Peyer's patch (tissue), 4 donors: ENCODE results near the gene SLC2A4RG. TPM values are rescaled to one million over a fixed set of nuclear protein-coding genes. Genes with fewer than 3 reads are reported as not detected.

Experiments used
- DNase-seq, 3 donors: peaks; one replicate each; pipeline ENCODE4 v3.0.0-alpha.2; 2017 to 2019
- H3K27ac ChIP-seq, 4 donors: fragments of 200-600 bp; sonication (generic); one replicate each; pipeline ENCODE4 v1.5.1; 2016 to 2019
- H3K27me3 ChIP-seq, 2 donors: fragments of 200-600 bp; sonication (generic); one replicate each; pipeline ENCODE4 v1.5.1; 2019
- H3K36me3 ChIP-seq, 3 donors: fragments of 200-600 bp; sonication (generic); one replicate each; pipeline ENCODE4 v1.5.1; 2016 to 2019
- H3K4me1 ChIP-seq, 4 donors: fragments of 200-600 bp; sonication (generic); one replicate each; pipeline ENCODE4 v1.5.1; 2016 to 2019
- H3K4me3 ChIP-seq, 4 donors: fragments of 200-600 bp; sonication (generic); 1 replicate in 3 of 4; 2 replicates in 1 of 4; pipeline ENCODE4 v1.5.1; 2016 to 2019; ENCODE audit warnings: mild to moderate bottlenecking in 1 of 4
- H3K9me3 ChIP-seq, 4 donors: fragments of 200-600 bp; sonication (generic); one replicate each; pipeline ENCODE4 v1.5.1; 2016 to 2019; ENCODE audit warnings: mild to moderate bottlenecking in 1 of 4
- CTCF ChIP-seq, 6 experiments: fragments of 450-650 bp in 4 of 6; fragments of 200-600 bp in 2 of 6; sonication (generic) in 1 of 6; IDR thresholded peaks; one replicate each; pipeline ENCODE4 v1.5.1; 2017 to 2019; ENCODE audit warnings: antibody characterized with exemption in 6 of 6, mild to moderate bottlenecking in 3 of 6, moderate library complexity in 1 of 6
- POLR2A ChIP-seq, 2 donors: fragments of 450-650 bp; IDR thresholded peaks; one replicate each; pipeline ENCODE4 v1.5.1; 2017; ENCODE audit warnings: antibody characterized with exemption in 2 of 2, mild to moderate bottlenecking in 2 of 2, moderate library complexity in 2 of 2
- total RNA-seq, 4 donors: library from RNA; depleted of rRNA; stranded (reverse); fragments of >200 nt; gene quantifications; one replicate each; pipeline ENCODE4 v1.1.0, GENCODE V29; 2016

Gene SLC2A4RG
- total RNA-seq, 4 donors from 2014 or later, result 34.2 to 54.5 (median 40.4) TPM

- no peaks in the 10 kb centered on the region for H3K27me3 ChIP-seq
- no peaks in the 10 kb centered on the region for H3K9me3 ChIP-seq
- peaks cover 0 to 68% (median 0%) of the 10 kb centered on the region in 3 donors for H3K36me3 ChIP-seq
- H3K4me1 ChIP-seq, result peaks cover 4 to 25% (median 18%) of the 10 kb centered on the region in 4 donors
- TF ChIP-seq POLR2A (IDR thresholded peaks at IDR 0.05), result no peak
- no peak for TF ChIP-seq CTCF (IDR thresholded peaks at IDR 0.05)
- H3K27ac ChIP-seq, result peak overlapping the region; percentile 89 to 96 (median 93)
- DNase-seq, result peak in 2 of 3 donors; percentile 55 to 57
- peak overlapping the region; percentile 83 to 99 (median 92) for H3K4me3 ChIP-seq
Observed at GRCh38 chr20:63708301-63709148, 31.1 kb upstream of the SLC2A4RG start.

GRCh38 chr20:63709149-63709527 is 30.4 kb upstream of the SLC2A4RG start:
- no peak overlapping the region for H3K27ac ChIP-seq
- DNase-seq, result no peak
- H3K36me3 ChIP-seq, result peaks cover 0 to 67% (median 0%) of the 10 kb centered on the region in 3 donors
- H3K4me1 ChIP-seq, result peaks cover 4 to 25% (median 18%) of the 10 kb centered on the region in 4 donors
- H3K4me3 ChIP-seq, result peak overlapping the region in 2 of 4 donors; percentile 83 to 99
- H3K9me3 ChIP-seq, result no peaks in the 10 kb centered on the region
- TF ChIP-seq CTCF (IDR thresholded peaks at IDR 0.05) (no peak), POLR2A (IDR thresholded peaks at IDR 0.05) (no peak)
- no peaks in the 10 kb centered on the region for H3K27me3 ChIP-seq

- H3K4me3 ChIP-seq, result no peak overlapping the region
- H3K27me3 ChIP-seq, result no peaks in the 10 kb centered on the region
- H3K4me1 ChIP-seq, result peaks cover 4 to 21% (median 17%) of the 10 kb centered on the region in 4 donors
- peaks cover 0 to 5% (median 0%) of the 10 kb centered on the region in 4 donors for H3K9me3 ChIP-seq
- H3K27ac ChIP-seq, result no peak overlapping the region
- peaks cover 0 to 59% (median 0%) of the 10 kb centered on the region in 3 donors for H3K36me3 ChIP-seq
- TF ChIP-seq POLR2A (IDR thresholded peaks at IDR 0.05) (no peak), CTCF (IDR thresholded peaks at IDR 0.05) (no peak)
- no peak for DNase-seq
Observed at GRCh38 chr20:63711085-63711645, 28.4 kb upstream of the SLC2A4RG start.

GRCh38 chr20:63712191-63712590 is 27.4 kb upstream of the SLC2A4RG start:
- H3K9me3 ChIP-seq, result peaks cover 0 to 5% (median 0%) of the 10 kb centered on the region in 4 donors
- peaks cover 0 to 60% (median 0%) of the 10 kb centered on the region in 3 donors for H3K36me3 ChIP-seq
- TF ChIP-seq CTCF (IDR thresholded peaks at IDR 0.05), result no peak
- TF ChIP-seq POLR2A (IDR thresholded peaks at IDR 0.05), result no peak
- peaks cover 4 to 12% (median 8%) of the 10 kb centered on the region in 4 donors for H3K4me1 ChIP-seq
- no peaks in the 10 kb centered on the region for H3K27me3 ChIP-seq
- H3K27ac ChIP-seq, result no peak overlapping the region
- no peak for DNase-seq
- H3K4me3 ChIP-seq, result no peak overlapping the region

GRCh38 chr20:63714858-63715257 is 24.7 kb upstream of the SLC2A4RG start:
- no peak for DNase-seq
- H3K27ac ChIP-seq, result no peak overlapping the region
- H3K4me1 ChIP-seq, result no peaks in the 10 kb centered on the region
- H3K27me3 ChIP-seq, result no peaks in the 10 kb centered on the region
- peaks cover 0 to 5% (median 0%) of the 10 kb centered on the region in 4 donors for H3K9me3 ChIP-seq
- peaks cover 0 to 78% (median 0%) of the 10 kb centered on the region in 3 donors for H3K36me3 ChIP-seq
- no peak overlapping the region for H3K4me3 ChIP-seq
- TF ChIP-seq POLR2A (IDR thresholded peaks at IDR 0.05) (no peak), CTCF (IDR thresholded peaks at IDR 0.05) (no peak)
